Activated CD4-positive, alpha-beta T cell treated with anti-CD3 and anti-CD28 coated beads for 4 hours (primary cell): ENCODE data around the gene CTNNA3.
A peak's percentile ranks its signal among the peaks of the same experiment; 100 is the strongest.
"Not testable (repeated sequence)": the region's sequence is repeated elsewhere in the genome, so short reads cannot be mapped to it uniquely, and the experiment has no call there.

ENCODE experiments used
- DNase-seq, 2 donors: peaks; one replicate each; pipeline ENCODE4 v3.0.0-alpha.2; 2020

The CTNNA3 gene

DNA sequence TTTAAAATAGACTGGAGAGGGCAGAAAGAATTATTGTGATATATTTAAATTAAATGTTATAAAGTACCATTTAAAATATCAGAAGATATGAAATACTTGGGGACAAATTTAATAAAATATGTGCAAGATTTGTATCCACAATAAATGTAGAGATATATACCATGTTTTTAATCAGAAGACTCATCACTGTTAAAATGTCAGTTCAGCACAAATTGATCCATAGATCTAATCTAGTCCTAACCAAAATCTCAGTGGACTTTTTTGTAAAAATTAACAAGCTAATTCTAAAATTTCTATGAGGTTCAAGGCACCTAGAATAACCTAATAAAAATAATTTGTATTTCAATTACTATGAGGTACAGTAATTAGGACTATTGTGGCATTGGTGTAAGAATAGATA lies 96.4 kb downstream of the CTNNA3 start:
- DNase-seq, result no peak

DNA sequence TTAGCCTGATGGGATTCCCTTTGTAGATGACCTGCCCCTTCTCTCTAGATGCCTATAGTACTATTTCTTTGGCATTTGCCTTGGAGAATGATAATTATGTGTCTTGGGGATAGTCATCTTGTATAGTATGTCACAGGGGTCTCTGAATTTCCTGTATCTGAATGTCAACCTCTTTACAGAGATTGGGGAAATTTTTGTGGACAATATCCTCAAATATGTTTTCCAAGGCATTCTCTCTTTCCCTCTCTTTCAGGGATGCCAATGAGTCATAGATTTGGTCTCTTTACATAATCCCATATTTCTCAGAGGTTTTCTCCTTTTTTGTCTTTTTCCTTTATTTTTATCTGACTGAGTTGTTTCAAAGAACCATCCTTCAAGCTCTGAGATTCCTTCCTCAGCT lies 99.4 kb downstream of the CTNNA3 start:
- no peak for DNase-seq

DNA sequence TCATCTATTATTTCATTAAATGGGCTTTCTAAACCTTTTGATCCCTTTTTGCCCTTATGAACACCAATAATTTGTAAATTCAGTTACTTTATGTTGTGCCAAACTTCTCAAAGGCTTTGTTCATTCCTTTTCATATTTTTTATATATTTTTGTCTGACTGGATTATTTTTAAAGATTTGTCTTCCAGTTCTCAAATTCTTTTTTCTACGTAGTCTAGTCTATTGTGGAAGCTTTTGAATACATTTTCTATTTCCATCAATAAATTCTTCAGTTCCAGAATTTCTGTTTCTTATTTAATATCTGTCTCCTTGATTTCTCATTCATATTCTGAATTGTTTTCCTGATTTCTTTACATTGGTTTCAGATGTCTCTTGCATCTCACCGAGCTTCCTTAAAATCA lies 108.2 kb downstream of the CTNNA3 start:
- no peak for DNase-seq

DNA sequence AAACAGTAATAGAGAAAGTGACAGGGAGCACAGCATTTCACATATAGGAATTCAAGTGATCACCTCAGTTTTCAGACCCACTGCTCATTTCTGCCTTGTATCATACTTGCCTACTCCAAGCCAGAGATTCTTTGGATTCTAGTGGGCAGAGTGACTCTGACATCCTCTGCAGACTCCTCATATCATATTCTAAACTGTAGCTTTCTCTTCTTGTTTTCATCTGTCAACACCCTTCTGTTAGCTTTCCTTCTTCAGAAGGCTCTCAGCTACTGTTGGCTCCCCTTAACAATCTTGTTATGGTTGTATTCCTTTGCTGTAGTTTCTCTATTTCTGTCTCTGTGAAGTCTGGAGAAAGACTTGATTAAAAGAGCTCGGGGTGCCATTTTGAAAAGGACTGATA lies 120.5 kb downstream of the CTNNA3 start:
- DNase-seq, result no peak

DNA sequence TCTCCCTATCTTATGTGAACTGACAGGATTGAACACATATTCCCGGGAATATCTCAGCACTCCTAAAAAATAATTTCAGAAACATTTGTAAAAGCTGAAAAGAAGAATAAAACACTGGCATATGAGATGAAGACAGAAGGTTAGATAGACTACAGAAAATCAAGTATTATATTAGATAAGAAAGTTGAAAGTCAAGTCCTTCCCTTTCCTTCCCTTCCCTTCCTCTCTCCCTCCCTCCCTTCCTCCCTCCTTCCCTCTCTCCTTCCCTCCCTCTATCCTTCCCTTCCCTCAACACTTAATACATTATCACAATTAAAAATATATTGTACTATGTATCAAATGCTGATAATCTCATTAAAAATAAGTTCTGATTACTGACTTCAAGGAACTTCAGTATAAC lies 122.5 kb downstream of the CTNNA3 start:
- DNase-seq, result no peak

DNA sequence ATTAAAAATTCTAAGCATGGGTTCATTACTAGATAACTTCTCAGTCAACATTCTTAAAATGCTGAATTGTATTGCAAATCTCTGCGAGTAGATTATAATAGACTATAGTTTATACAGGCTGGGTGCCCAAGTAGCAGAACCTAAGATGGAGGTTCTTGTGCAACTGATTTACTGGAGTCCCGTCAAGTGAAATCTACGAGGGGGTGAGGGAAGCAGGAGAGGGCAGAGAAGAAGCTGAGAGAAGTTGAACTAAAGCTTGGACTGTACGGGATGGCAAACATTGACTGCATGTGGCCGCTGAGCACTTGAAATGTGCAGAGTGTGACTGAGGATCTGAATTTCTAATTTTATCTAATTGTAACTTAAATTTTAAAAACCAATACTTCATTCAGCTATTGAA lies 124.5 kb downstream of the CTNNA3 start:
- DNase-seq, result no peak

DNA sequence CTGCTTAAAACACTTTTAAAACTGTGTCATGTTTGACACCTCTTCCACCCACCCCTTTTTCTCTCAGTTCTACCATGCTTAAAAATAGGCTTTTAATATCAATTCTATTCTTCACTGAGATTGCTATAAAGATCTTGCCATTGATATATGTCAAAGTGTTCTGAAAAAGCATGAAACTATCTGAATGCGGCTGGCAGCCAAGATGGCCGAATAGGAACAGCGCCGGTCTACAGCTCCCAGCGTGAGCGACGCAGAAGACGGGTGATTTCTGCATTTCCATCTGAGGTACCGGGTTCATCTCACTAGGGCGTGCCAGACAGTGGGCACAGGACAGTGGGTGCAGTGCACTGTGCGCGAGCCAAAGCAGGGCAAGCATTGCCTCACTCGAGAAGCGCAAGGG lies 137.7 kb downstream of the CTNNA3 start:
- not testable (repeated sequence) for DNase-seq

DNA sequence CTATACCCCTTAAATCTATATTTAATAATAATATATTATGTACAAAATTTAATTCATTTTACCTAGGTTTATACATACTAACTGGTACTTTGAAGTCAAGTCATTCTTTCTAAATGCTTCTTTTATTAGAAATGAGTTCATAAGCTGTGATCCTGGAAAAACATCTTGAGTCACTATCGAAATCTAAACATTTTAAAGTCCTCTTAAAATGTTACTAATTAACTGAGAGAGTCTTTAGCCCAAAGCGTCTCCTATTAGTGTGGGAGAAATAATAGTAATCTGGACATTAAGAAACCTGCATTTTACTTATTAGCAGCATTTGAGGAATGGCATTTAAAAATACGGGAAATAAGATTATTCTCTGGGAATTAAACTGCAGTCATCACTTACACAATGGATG lies 142.7 kb downstream of the CTNNA3 start:
- DNase-seq, result no peak

DNA sequence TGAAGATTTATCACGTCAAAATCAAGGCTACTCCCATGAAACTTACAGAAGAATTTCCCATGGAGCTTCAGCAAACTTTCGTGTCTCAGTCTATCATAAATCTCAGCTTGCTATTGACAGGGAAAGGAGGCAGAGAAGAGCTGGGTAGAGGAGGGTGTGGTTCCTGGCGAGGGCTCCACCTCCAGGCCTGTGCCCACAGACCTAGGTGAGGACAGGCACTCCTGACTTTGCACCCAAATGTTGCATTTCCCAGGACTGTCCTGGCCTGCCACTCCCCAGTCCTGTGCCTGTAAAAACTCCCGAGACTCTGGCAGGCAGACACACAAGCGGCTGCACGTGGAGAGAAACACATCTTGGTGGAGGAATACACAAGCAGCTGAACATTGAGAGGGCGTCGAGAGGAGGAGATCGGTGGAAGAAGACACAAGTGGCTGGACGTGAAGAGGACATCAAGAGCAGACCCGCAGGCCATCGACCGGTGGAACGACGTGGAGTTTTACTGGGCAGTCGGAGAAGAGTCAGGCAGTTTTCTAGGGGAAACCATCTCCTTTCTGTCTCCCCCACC lies 145.1 kb downstream of the CTNNA3 start:
- DNase-seq, result no peak

DNA sequence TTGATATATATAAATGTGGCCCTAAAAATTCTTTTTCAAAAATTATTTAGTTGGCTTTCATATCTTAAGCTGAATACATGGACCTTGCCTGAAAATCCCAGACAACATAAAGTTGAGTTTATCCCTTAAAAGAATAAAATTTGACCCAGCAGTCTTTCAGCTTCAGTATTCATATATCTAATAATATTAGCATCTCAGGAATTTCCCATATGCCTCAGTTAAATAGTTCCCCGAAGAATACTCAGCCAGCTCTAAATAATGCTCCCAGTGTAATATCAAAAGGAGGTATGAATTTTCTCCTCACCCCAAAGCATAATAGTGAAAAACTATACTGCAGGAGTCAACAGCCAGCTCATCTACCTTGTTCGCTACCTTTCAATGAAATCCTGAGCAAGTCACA lies 145.9 kb downstream of the CTNNA3 start:
- no peak for DNase-seq

DNA sequence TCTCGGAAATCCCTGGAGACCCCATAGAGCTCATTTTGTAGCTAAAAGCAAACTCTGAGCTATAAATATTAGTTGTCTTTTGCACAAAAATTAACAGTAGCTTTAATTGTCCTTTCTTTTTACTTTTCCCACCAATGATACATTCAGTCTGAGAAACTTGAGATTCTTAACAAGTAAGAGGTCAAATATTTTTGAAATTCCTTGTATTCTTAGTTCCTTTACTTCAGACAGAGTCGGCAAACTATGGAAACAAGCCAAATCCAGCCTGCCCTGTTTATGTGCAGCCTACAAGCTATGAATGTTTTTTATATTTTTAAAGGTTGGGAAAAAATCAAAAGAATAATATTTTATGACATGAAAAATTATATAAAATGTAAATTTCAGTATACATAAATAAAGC lies 146.6 kb downstream of the CTNNA3 start:
- no peak for DNase-seq

DNA sequence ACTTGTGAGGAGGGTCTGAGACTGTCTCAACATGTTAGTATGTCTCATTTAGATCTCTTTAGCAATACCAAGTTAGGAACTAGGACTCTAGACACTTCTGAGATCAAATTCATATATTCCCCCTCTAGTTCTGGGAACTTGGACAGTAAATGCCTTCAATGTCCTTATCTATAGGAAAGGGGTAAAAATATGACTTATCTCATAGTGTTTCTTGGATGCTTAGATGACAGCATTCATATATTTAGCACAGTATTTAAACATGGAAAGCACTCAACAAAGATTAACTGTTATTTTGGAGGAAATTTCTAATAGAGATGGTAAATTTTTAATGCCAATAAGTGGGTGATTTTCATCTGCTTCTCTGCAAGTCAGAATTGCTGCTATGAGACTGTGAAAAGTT lies 154.6 kb downstream of the CTNNA3 start:
- DNase-seq, result no peak

DNA sequence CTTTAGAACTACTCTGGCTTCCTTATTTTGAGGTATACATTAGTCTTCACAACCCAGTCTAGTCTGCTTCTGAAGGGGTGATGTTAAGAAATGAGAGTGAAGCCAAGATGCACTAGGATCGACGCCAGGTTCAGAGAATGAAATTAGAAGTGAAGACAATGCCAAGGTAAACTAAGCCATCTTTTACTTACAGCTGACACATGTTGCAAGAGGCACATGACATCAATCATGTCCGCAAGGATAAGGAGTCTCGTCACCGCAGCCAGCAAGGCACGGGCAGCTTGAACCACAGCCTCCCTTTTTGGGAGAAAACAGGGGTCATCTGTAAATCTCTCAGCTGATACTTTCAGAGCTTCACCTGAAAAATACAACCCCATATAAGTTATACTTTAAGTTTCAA lies 156.7 kb downstream of the CTNNA3 start:
- DNase-seq, result no peak

DNA sequence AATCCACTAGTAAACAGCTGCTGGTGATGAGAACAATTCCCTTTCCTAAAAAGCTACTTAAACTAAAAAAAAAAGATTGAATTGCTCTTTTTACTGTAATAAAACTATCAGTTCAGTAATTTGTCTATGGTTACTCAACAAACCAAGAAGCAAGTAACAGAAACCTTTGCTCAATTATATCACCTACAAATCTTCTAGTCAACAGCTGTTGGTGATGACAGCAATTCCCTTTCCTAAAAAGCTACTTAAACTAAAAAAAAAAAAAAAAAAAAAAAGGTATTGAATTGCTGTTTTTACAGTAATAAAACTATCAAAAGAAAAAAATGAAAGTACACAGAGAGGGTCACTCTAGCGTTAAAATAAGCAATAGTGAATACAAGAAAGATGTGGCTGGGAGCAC lies 158.1 kb downstream of the CTNNA3 start:
- DNase-seq, result no peak

DNA sequence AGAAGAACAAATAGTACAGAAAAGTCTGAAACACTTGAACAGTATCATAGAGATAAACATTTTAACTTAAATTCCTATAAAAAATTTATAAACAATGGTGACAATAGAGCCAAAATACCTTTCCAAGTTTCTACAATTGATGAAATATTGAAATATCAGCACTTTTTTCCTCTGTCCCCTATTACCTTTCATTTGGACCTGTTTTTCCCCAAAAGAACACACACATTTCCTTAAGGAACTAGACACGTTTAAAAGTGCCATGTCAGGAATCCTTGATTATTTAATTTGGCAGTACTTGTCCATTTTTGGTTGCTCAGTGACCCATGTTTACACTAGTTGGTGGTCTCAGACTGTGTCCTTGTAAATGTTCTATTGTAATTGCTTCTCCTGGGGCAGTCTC lies 162.6 kb downstream of the CTNNA3 start:
- no peak for DNase-seq

DNA sequence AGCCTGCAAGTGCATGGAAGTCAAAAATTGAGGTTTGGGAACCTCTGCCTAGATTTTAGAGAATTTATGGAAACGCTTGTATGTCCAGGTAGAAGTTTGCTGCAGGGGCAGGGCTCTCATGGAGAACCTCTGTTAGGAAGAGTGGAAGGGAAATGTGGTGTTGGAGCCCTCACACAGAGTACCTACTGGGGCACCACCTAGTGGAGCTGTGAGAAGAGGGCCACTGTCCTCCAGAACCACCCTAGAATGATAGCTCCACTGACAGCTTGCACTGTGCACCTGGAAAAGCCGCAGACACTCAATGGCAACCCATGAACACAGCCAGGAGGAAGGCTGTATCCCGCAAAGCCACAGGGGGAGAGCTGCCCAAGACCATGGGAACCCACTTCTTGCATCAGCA lies 165.0 kb downstream of the CTNNA3 start:
- DNase-seq, result not testable (repeated sequence)

DNA sequence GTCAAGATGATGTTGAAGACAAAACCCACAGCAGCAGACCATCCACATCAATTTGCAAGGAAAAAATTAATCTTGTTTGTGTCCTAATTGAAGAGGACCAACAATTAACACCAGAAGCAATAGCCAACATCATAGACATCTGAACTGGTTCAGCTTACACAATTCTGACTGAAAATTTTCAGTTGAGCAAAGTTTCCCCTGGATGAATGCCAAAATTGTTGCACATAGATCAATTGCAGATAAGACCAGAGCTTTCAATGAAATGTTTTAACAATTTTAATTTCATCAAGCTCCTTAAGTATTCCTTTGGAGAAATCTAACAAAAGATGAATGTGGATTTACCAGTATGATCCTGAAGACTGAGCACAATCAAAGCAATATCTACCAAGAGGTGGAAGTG lies 168.6 kb downstream of the CTNNA3 start:
- no peak for DNase-seq

DNA sequence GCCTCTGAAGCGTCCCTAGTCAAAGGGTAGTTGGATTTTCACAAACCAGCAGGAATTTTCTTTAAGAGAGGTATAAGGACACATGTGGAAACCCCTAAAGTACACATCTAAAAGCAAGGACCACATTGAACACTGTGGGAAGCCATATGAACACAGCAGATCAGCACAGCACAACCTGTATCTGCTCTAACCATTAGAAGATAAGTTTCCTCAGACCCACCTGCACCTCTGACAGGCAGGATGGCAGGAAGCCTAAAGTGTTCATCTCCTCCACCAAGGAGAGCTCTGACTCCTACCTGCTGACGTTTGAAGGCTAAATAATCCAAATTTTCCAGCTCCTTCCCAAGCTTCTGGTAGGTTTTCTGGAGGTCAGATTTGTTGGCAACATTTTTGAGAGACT lies 174.4 kb downstream of the CTNNA3 start:
- DNase-seq, result no peak

DNA sequence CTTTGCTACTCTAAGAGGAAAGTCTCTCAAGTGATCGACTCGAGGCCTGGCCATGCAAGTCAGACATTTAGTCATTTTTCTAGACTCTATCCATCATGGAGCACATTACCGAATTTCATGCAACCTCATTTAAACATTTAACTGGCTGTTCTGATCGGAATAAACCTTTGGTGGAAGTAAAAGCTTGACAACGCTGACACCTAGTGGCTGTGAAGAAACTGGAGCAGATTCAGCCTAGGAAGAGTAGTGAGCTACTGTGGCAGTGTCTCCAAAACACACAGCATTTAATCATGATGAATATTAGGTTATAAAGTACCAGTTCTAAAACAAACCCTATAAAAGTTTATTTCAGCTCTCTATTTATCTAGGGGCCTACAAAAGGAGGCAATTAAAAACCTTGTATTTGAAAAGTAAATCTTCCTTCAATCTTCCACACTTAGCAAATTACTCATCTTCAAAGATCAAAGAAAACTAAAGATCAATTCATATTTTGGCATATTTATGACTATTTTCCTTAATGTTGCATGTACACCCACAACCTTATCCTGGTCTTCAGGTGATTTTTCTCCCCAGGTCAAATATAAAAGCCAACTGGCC lies 175.0 kb downstream of the CTNNA3 start:
- DNase-seq, result peak; percentile 9 to 18

DNA sequence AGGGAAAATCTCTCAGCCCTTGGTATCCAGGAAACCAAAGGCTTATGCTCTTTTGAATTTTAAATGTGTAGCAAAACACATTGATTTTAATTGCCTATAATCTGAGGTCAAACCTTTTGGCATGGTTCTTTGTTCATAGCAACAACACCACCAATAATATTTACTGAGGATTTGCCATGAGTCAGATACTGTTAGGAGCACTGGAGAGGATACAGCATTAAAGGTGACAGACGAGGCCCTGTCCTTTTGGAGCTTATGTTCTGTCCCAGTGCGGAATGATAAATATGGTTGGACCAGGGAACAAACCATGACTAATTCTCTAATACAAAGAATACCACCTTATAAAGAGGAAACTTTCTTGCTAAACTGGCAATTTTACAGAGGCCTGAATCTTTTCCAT lies 176.6 kb downstream of the CTNNA3 start:
- DNase-seq, result no peak

DNA sequence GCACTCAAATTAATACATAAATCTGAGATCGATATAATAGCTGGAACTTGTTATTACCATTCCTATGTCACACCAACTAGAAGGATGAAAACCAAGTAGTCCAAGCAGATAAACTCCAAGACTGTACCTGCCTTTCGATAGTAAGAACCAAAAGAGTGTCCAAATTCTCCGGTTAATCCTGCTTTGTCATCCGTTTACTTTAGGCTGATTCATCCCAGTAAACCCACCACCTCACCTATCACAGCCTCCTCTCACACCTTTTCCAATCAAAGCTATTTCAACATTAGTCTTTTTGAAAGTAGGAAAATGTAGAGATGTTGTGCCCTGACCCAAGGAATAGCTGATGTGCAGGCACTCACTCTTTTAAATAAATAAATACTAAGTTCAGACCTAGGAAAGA lies 177.2 kb downstream of the CTNNA3 start:
- DNase-seq, result no peak

DNA sequence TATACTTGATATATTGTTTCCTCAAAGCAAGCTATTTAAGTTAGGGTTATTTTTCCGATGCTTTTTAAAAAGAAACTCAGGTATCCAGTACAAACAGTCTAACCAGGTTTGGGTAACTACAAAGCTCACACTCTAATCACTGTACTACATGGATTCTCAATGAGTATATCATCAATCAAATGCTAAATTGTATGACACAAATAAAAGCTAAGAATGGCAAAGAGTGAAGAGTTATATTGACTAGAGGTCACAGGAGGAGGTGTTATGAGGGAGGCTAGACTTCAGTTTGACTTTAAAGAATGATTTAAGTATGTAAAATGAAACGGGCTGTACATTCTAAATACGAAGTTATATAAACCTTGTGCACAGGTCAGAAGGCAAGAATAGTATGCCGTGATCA lies 178.0 kb downstream of the CTNNA3 start:
- DNase-seq, result no peak

DNA sequence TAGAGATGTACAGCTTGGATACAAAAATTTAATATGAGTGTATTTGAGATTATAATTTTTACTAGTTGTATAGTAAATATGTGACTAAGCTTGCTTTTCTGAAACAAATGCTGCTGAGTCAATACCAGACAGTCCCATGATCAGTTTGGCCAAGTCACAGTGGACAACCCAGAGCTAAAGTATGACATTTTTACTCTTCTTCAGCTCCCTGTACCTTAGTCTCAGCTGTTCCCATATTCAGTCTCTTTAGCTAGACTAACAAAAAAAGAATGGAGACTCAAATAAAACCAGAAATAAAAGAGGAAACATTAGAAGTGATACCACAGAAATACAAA lies 189.3 kb downstream of the CTNNA3 start:
- DNase-seq, result no peak

DNA sequence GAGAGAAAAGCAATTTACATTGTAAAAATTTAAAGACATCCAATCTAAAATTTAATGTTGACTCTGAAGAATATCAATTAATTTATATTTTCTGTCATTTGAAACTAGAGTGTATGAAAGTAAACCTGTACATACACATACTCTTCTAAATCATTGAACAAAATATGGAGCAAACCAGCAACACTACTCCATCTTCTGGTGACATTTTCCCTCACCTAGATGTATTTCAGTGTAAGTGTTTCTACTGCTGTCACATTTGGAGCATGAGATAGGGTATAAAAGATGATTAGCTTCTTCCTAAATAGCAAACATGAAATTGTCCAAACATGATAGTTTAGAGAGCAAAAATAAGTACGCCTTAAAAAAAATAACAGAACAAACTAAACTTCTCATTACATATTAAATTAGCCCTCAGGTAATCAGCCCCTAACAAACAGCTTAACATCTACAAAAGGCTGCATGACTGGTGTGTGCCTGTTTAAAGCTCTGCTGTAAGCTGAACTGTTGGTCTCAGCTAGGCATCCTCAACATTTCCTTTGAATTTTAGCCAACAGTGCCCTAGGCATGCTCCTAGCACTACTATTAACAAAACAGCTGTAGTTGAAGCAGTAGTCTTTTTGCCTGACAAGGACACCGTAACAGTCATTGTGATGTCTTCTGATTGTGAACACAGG lies 189.8 kb downstream of the CTNNA3 start:
- DNase-seq, result no peak
